ENCODE measurements around the gene SH3TC1. TPM values are rescaled to one million over a fixed set of nuclear protein-coding genes. Genes with fewer than 3 reads are reported as not detected.
A peak's percentile ranks its signal among the peaks of the same experiment; 100 is the strongest.

Gene SH3TC1
- total and polyA plus RNA-seq, 4 experiments from 2014 or later = 7.9 to 41.3 (median 25.7) TPM

- H3K9me3 ChIP-seq (ENCODE audit: control insufficient read depth in 1 of 2, low read length in 2 of 2) = no peaks in the 10 kb centered on the region
- Mint-ChIP-seq H3K36me3 (no peaks in the 10 kb centered on the region), H3K27me3 (peaks cover 2 to 3% of the 10 kb centered on the region in 2 donors), H3K9me3 (peaks cover 0 to 2% (median 0%) of the 10 kb centered on the region in 8 donors), H3K4me1 (no peaks in the 10 kb centered on the region), H3K27ac (no peak overlapping the region), H3K4me3 (no peak overlapping the region)
- no peak overlapping the region for H3K4me3 ChIP-seq (ENCODE audit: low read length in 2 of 2)
- no peaks in the 10 kb centered on the region for H3K4me1 ChIP-seq (ENCODE audit: insufficient read depth, low read length)
- H3K27ac ChIP-seq (ENCODE audit: low read depth, low read length) = no peak overlapping the region
- intact Hi-C loops (cut with micrococcal nuclease) = no loop called here
- H3K27me3 ChIP-seq (ENCODE audit: insufficient read depth, low read length) = no peaks in the 10 kb centered on the region
- ChIA-PET CTCF (ENCODE audit: partially characterized antibody) (interaction anchor here (1.2 kb wide), 1 partner anchor 9 kb away, joined by 6 read pairs; no protein-coding TSS in a partner anchor), POLR2A (ENCODE audit: partially characterized antibody) (no interaction called here)
- no peak for DNase-seq
- H3K36me3 ChIP-seq (ENCODE audit: insufficient read depth, low read length) = no peaks in the 10 kb centered on the region
Observed at GRCh38 chr4:8251110-8251883, 52.2 kb downstream of the SH3TC1 start.

DNA sequence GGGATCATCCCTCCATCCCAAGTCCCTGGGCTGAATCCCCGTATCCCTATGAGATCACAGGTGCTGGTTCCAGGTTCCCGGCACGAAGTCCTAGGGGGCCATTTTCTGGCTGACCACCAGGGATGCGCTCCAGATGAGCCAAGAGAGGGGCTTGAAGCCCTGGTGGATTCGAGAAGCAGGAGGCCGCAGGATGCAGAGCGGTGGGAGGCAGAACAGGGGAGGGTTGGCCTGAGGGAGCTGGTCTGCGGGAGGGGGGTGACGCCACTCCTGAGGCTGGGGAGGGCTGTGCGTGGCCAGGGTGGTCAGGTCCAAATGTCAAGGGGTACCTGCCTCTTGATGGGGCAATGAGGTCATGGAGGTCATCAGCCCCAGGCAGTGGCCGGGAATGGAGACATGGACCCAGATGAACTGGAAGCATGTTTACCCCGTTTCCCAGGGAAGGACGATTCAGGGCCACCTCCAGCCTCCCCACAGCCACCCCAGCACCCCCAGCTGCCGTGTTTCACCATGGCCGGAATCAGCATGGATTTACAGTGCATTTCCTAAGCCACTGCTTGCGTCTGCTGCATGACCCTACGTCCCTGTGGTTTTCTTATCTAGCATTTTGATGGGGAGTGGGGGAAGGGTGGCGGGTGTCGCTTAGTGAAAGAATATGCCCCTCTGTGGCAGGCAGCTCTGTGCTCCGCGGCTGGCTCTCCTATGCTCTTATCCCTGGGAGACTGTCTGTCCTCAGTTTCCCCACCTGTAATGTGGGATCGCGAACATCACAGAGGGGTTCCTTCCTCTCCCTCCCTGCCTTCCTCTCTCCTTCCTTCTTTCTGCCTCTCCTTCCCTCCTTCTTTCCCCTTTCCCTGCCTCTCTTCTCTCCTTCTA, 53.4 kb downstream of the SH3TC1 start:
- POLR2A ChIA-PET (ENCODE audit: partially characterized antibody) = no interaction called here
- no peaks in the 10 kb centered on the region for H3K9me3 ChIP-seq (ENCODE audit: control insufficient read depth in 1 of 2, low read length in 2 of 2)
- intact Hi-C loops (cut with micrococcal nuclease) = no loop called here
- Mint-ChIP-seq H3K4me3 (no peak overlapping the region), H3K36me3 (no peaks in the 10 kb centered on the region), H3K27me3 (peaks cover 2 to 3% of the 10 kb centered on the region in 2 donors), H3K9me3 (peaks cover 0 to 2% (median 0%) of the 10 kb centered on the region in 8 donors), H3K27ac (peak overlapping the region in 2 of 7 donors; percentile 12 to 59), H3K4me1 (no peaks in the 10 kb centered on the region)
- no peak overlapping the region for H3K4me3 ChIP-seq (ENCODE audit: low read length in 2 of 2)
- H3K27ac ChIP-seq (ENCODE audit: low read depth, low read length) = no peak overlapping the region
- no peaks in the 10 kb centered on the region for H3K27me3 ChIP-seq (ENCODE audit: insufficient read depth, low read length)
- H3K36me3 ChIP-seq (ENCODE audit: insufficient read depth, low read length) = no peaks in the 10 kb centered on the region
- CTCF ChIA-PET (ENCODE audit: partially characterized antibody) = no interaction called here
- no peak for DNase-seq
- no peaks in the 10 kb centered on the region for H3K4me1 ChIP-seq (ENCODE audit: insufficient read depth, low read length)

DNA sequence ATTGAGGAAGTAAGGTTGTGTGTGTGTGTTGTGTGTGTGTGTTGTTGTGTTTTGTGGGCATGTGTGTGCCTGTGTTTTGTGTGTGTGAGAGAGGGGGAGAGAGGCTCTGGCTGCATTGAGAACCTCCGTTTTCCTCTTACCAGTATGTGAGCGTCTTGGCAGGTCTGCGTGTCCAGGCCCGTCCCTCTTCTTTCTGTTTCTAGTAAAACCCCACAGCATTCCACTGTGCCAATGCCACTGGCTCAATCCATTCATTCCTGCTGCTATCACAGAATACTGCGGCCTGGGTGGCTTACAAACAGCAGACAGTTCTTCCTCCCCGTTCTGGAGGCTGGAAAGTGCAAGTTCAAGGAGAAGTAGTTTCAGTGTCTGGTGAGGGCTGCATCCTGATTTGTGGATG, 55.0 kb downstream of the SH3TC1 start:
- no peak overlapping the region for H3K27ac ChIP-seq (ENCODE audit: low read depth, low read length)
- H3K4me1 ChIP-seq (ENCODE audit: insufficient read depth, low read length) = no peaks in the 10 kb centered on the region
- ChIA-PET POLR2A (ENCODE audit: partially characterized antibody) (no interaction called here), CTCF (ENCODE audit: partially characterized antibody) (no interaction called here)
- Mint-ChIP-seq H3K4me3 (no peak overlapping the region), H3K27ac (peak overlapping the region in 1 of 7 donors; percentile 35), H3K36me3 (no peaks in the 10 kb centered on the region), H3K4me1 (no peaks in the 10 kb centered on the region), H3K9me3 (peaks cover 0 to 2% (median 0%) of the 10 kb centered on the region in 8 donors), H3K27me3 (peaks cover 2% of the 10 kb centered on the region in 2 donors)
- no peaks in the 10 kb centered on the region for H3K36me3 ChIP-seq (ENCODE audit: insufficient read depth, low read length)
- no peaks in the 10 kb centered on the region for H3K9me3 ChIP-seq (ENCODE audit: control insufficient read depth in 1 of 2, low read length in 2 of 2)
- no peaks in the 10 kb centered on the region for H3K27me3 ChIP-seq (ENCODE audit: insufficient read depth, low read length)
- peak in 1 of 5 donors; percentile 2 for DNase-seq
- H3K4me3 ChIP-seq (ENCODE audit: low read length in 2 of 2) = no peak overlapping the region
- intact Hi-C loops (cut with micrococcal nuclease) = no loop called here

GRCh38 chr4:8255698-8256441, 56.8 kb downstream of the SH3TC1 start:
- intact Hi-C loops (cut with micrococcal nuclease) = no loop called here
- peaks cover 0 to 2% (median 0%) of the 10 kb centered on the region in 8 donors for H3K9me3 Mint-ChIP-seq
- H3K36me3 ChIP-seq (ENCODE audit: insufficient read depth, low read length) = no peaks in the 10 kb centered on the region
- H3K4me1 Mint-ChIP-seq = no peaks in the 10 kb centered on the region
- no peak overlapping the region for H3K27ac ChIP-seq (ENCODE audit: low read depth, low read length)
- no peak overlapping the region for H3K4me3 Mint-ChIP-seq
- no peaks in the 10 kb centered on the region for H3K27me3 ChIP-seq (ENCODE audit: insufficient read depth, low read length)
- no peaks in the 10 kb centered on the region for H3K4me1 ChIP-seq (ENCODE audit: insufficient read depth, low read length)
- ChIA-PET CTCF (ENCODE audit: partially characterized antibody) (no interaction called here), POLR2A (ENCODE audit: partially characterized antibody) (no interaction called here)
- no peaks in the 10 kb centered on the region for H3K36me3 Mint-ChIP-seq
- H3K9me3 ChIP-seq (ENCODE audit: control insufficient read depth in 1 of 2, low read length in 2 of 2) = no peaks in the 10 kb centered on the region
- H3K27ac Mint-ChIP-seq = no peak overlapping the region
- DNase-seq = peak in 1 of 5 donors; percentile 1
- peaks cover 2 to 5% of the 10 kb centered on the region in 2 donors for H3K27me3 Mint-ChIP-seq
- H3K4me3 ChIP-seq (ENCODE audit: low read length in 2 of 2) = no peak overlapping the region

GRCh38 chr4:8257854-8258253, 58.8 kb downstream of the SH3TC1 start:
- H3K9me3 Mint-ChIP-seq = peaks cover 0 to 2% (median 0%) of the 10 kb centered on the region in 8 donors
- CTCF ChIA-PET (ENCODE audit: partially characterized antibody) = no interaction called here
- no peaks in the 10 kb centered on the region for H3K36me3 Mint-ChIP-seq
- H3K4me1 Mint-ChIP-seq = no peaks in the 10 kb centered on the region
- POLR2A ChIA-PET (ENCODE audit: partially characterized antibody) = no interaction called here
- no peak overlapping the region for H3K27ac ChIP-seq (ENCODE audit: low read depth, low read length)
- no peak overlapping the region for H3K4me3 ChIP-seq (ENCODE audit: low read length in 2 of 2)
- DNase-seq = peak in 1 of 5 donors; percentile 5
- H3K27me3 ChIP-seq (ENCODE audit: insufficient read depth, low read length) = no peaks in the 10 kb centered on the region
- H3K4me1 ChIP-seq (ENCODE audit: insufficient read depth, low read length) = no peaks in the 10 kb centered on the region
- no peak overlapping the region for H3K27ac Mint-ChIP-seq
- H3K4me3 Mint-ChIP-seq = no peak overlapping the region
- intact Hi-C loops (cut with micrococcal nuclease) = no loop called here
- H3K27me3 Mint-ChIP-seq = peaks cover 2 to 5% of the 10 kb centered on the region in 2 donors
- no peaks in the 10 kb centered on the region for H3K9me3 ChIP-seq (ENCODE audit: control insufficient read depth in 1 of 2, low read length in 2 of 2)
- H3K36me3 ChIP-seq (ENCODE audit: insufficient read depth, low read length) = no peaks in the 10 kb centered on the region

GRCh38 chr4:8258552-8259212, 59.6 kb downstream of the SH3TC1 start:
- ChIA-PET POLR2A (ENCODE audit: partially characterized antibody) (no interaction called here), CTCF (ENCODE audit: partially characterized antibody) (interaction anchor here (1.2 kb wide), 1 partner anchor 17 kb away, joined by 3 read pairs; no protein-coding TSS in a partner anchor)
- no peak overlapping the region for H3K27ac ChIP-seq (ENCODE audit: low read depth, low read length)
- Mint-ChIP-seq H3K27me3 (peaks cover 4 to 6% of the 10 kb centered on the region in 2 donors), H3K9me3 (peaks cover 0 to 2% (median 0%) of the 10 kb centered on the region in 8 donors), H3K36me3 (no peaks in the 10 kb centered on the region), H3K27ac (no peak overlapping the region), H3K4me1 (peaks cover 0 to 3% (median under 1%) of the 10 kb centered on the region in 4 donors), H3K4me3 (no peak overlapping the region)
- intact Hi-C loops (cut with micrococcal nuclease) = no loop called here
- no peak overlapping the region for H3K4me3 ChIP-seq (ENCODE audit: low read length in 2 of 2)
- H3K9me3 ChIP-seq (ENCODE audit: control insufficient read depth in 1 of 2, low read length in 2 of 2) = no peaks in the 10 kb centered on the region
- H3K4me1 ChIP-seq (ENCODE audit: insufficient read depth, low read length) = no peaks in the 10 kb centered on the region
- no peaks in the 10 kb centered on the region for H3K27me3 ChIP-seq (ENCODE audit: insufficient read depth, low read length)
- no peak for DNase-seq
- no peaks in the 10 kb centered on the region for H3K36me3 ChIP-seq (ENCODE audit: insufficient read depth, low read length)
